GM12878 (cell line): Measurements from ENCODE around the gene PRAF2. TPM values are rescaled to one million over a fixed set of nuclear protein-coding genes. Genes with fewer than 3 reads are reported as not detected.

Experiments used
- ATAC-seq: fragments of 200-7000 bp; cut with Tn5 transposase; 3 replicates; pipeline ENCODE4 v1.9.1; 2020; ENCODE audit warnings: mild to moderate bottlenecking, moderate library complexity
- BruUV-seq: library from RNA; stranded (reverse); fragments of 400-500 nt; replicated peaks from 2 replicates; lab custom pipeline; 2021; lab: Mats Ljungman, UMichigan
- CTCF ChIA-PET: fragments of 300-600 bp; sonication (Branson Sonifier 250); formaldehyde crosslinking; extraction: SDS; loops from one replicate; lab custom pipeline; 2021; ENCODE audit warnings: inconsistent platforms; lab: Yijun Ruan, JAX
- POLR2A ChIA-PET: fragments of 350-600 bp; formaldehyde crosslinking; extraction: SDS; loops from one replicate; lab custom pipeline; 2021; ENCODE audit warnings: inconsistent platforms; lab: Charles Lee
- RAD21 ChIA-PET: fragments of 300-600 bp; sonication (Branson Sonifier 250); formaldehyde crosslinking; loops from one replicate; lab custom pipeline; 2023; ENCODE audit warnings: antibody characterized with exemption; ENCODE audit not compliant: unreplicated experiment; lab: Charles Lee
- SMC1A ChIA-PET: fragments of 300-600 bp; sonication (Branson Sonifier 250); formaldehyde crosslinking; loops from one replicate; lab custom pipeline; 2023; ENCODE audit not compliant: unreplicated experiment, uncharacterized antibody; lab: Charles Lee
- DNase-seq: peaks from one replicate; pipeline ENCODE4 v3.0.0-alpha.2; 2011; ENCODE audit warnings: low read depth, low spot score
- FAIRE-seq: peaks from 3 replicates; lab custom pipeline; 2011; peaks lifted over from hg19 to GRCh38; lab: Jason Lieb, UNC
- H2AFZ ChIP-seq: 2 replicates; pipeline ENCODE4 v1.6.0; 2011; ENCODE audit warnings: low read depth, low read length, control low read depth; ENCODE audit not compliant: control insufficient read depth
- H3K27ac ChIP-seq: 2 replicates; pipeline ENCODE4 v1.5.1; 2011; ENCODE audit warnings: control low read depth; ENCODE audit not compliant: control insufficient read depth, insufficient read depth
- H3K27me3 ChIP-seq, 2 experiments: replicated peaks in 1 of 2; 2 replicates each; pipeline versions ENCODE4 v1.6.0 to v1.6.1; 2011; ENCODE audit warnings: low read length in 1 of 2; ENCODE audit not compliant: control insufficient read depth in 2 of 2, insufficient read depth in 2 of 2
- H3K36me3 ChIP-seq, 2 experiments: 2 replicates each; pipeline ENCODE4 v1.5.1; 2011; ENCODE audit warnings: low read length in 1 of 2; ENCODE audit not compliant: control insufficient read depth in 2 of 2, insufficient read depth in 2 of 2
- H3K4me1 ChIP-seq: 2 replicates; pipeline ENCODE4 v1.6.1; 2011; ENCODE audit warnings: mild to moderate bottlenecking, low read length, moderate library complexity, mixed read lengths; ENCODE audit not compliant: control insufficient read depth, insufficient read depth
- H3K4me2 ChIP-seq: 2 replicates; pipeline ENCODE4 v1.6.0; 2011; ENCODE audit warnings: control low read depth; ENCODE audit not compliant: control insufficient read depth, insufficient read depth
- H3K4me3 ChIP-seq: fragments of 200-600 bp; sonication (generic); 2 replicates; pipeline ENCODE4 v1.5.1; 2016
- H3K79me2 ChIP-seq: 2 replicates; pipeline ENCODE4 v1.6.0; 2011; ENCODE audit warnings: low read length; ENCODE audit not compliant: control insufficient read depth, insufficient read depth
- H3K9ac ChIP-seq: 2 replicates; pipeline ENCODE4 v1.8.0; 2011; ENCODE audit warnings: low read length, control low read depth, mixed read lengths; ENCODE audit not compliant: control insufficient read depth, insufficient read depth
- H3K9me3 ChIP-seq: replicated peaks from 3 replicates; pipeline ENCODE4 v1.5.1; 2011; ENCODE audit warnings: mild to moderate bottlenecking, low read length; ENCODE audit not compliant: control insufficient read depth, insufficient read depth
- H4K20me1 ChIP-seq: 2 replicates; pipeline ENCODE4 v1.6.0; 2011; ENCODE audit not compliant: control insufficient read depth, insufficient read depth
- ATF7 ChIP-seq: fragments of 450-650 bp; IDR thresholded peaks from 2 replicates; pipeline ENCODE4 v1.6.1; 2016; ENCODE audit warnings: low read depth, mild to moderate bottlenecking
- FOXK2 ChIP-seq: fragments of 450-650 bp; IDR thresholded peaks from 2 replicates; pipeline ENCODE4 v1.6.1; 2017; ENCODE audit warnings: mild to moderate bottlenecking, moderate library complexity
- HCFC1 ChIP-seq: fragments of 150-350 bp; IDR thresholded peaks from 2 replicates; pipeline ENCODE4 v1.6.1; 2014; ENCODE audit warnings: low read length
- HDAC6 ChIP-seq: fragments of 200-600 bp; sonication (generic); IDR thresholded peaks from one replicate; pipeline ENCODE4 v1.8.0; 2017; ENCODE audit warnings: antibody characterized with exemption; ENCODE audit not compliant: unreplicated experiment
- IKZF2 ChIP-seq, 2 experiments: fragments of 450-650 bp; IDR thresholded peaks; 2 replicates each; pipeline ENCODE4 v1.6.1; 2017; ENCODE audit warnings: mild to moderate bottlenecking in 2 of 2, moderate library complexity in 2 of 2
- IRF4 ChIP-seq: IDR thresholded peaks from 2 replicates; pipeline ENCODE4 v1.6.1; 2011; ENCODE audit warnings: low read depth, low read length
- KAT2A ChIP-seq: conservative IDR thresholded peaks from 2 replicates; pipeline ENCODE4 v1.6.1; 2011; ENCODE audit warnings: low read depth, low read length; ENCODE audit not compliant: control insufficient read depth
- LARP7 ChIP-seq: fragments of 450-650 bp; IDR thresholded peaks from 2 replicates; pipeline ENCODE4 v1.6.1; 2017; ENCODE audit warnings: mild to moderate bottlenecking
- MYC ChIP-seq: IDR thresholded peaks from 2 replicates; pipeline ENCODE4 v1.6.1; 2011; ENCODE audit warnings: mild to moderate bottlenecking, low read length, moderate library complexity, inconsistent platforms; ENCODE audit not compliant: insufficient read depth, insufficient replicate concordance, insufficient read length, severe bottlenecking
- PML ChIP-seq: IDR thresholded peaks from 2 replicates; pipeline ENCODE4 v1.6.1; 2012; ENCODE audit warnings: low read length, inconsistent platforms
- RAD51 ChIP-seq: fragments of 450-650 bp; IDR thresholded peaks from 2 replicates; pipeline ENCODE4 v1.6.1; 2016; ENCODE audit warnings: moderate library complexity, mild to moderate bottlenecking, inconsistent platforms
- RB1 ChIP-seq: fragments of 450-650 bp; formaldehyde crosslinking; IDR thresholded peaks from 2 replicates; pipeline ENCODE4 v1.6.1; 2017; ENCODE audit warnings: mild to moderate bottlenecking, borderline replicate concordance
- SREBF2 ChIP-seq: IDR thresholded peaks from 2 replicates; pipeline ENCODE4 v1.6.1; 2012; ENCODE audit warnings: mild to moderate bottlenecking, low read length
- TAF1 ChIP-seq: IDR thresholded peaks from 2 replicates; pipeline ENCODE4 v1.6.1; 2011; ENCODE audit warnings: mild to moderate bottlenecking, low read depth, low read length, borderline replicate concordance
- TBL1XR1 ChIP-seq: IDR thresholded peaks from 2 replicates; pipeline ENCODE4 v1.6.1; 2012; ENCODE audit warnings: low read depth, low read length, improper control_type of control experiment
- USF1 ChIP-seq: IDR thresholded peaks from 2 replicates; pipeline ENCODE4 v1.6.1; 2011; ENCODE audit warnings: borderline replicate concordance, low read depth, mild to moderate bottlenecking, moderate library complexity, mixed read lengths, low read length; ENCODE audit not compliant: insufficient read depth; ENCODE audit errors: extremely low read length
- USF2 ChIP-seq: IDR thresholded peaks from 2 replicates; pipeline ENCODE4 v1.6.1; 2011; ENCODE audit warnings: low read depth, low read length, improper control_type of control experiment, borderline replicate concordance
- ZNF384 ChIP-seq: IDR thresholded peaks from 2 replicates; pipeline ENCODE4 v1.6.1; 2012; ENCODE audit warnings: low read depth, mild to moderate bottlenecking, low read length, improper control_type of control experiment, borderline replicate concordance
- ZNF687 ChIP-seq: fragments of 450-650 bp; IDR thresholded peaks from 2 replicates; pipeline ENCODE4 v1.6.1; 2017; ENCODE audit warnings: mild to moderate bottlenecking, moderate library complexity
- WGBS: methylation state at CpG from one replicate; pipeline ENCODE4 v1.1.6; 2016; ENCODE audit warnings: low lambda C conversion rate; ENCODE audit not compliant: insufficient replicate concordance, insufficient coverage; ENCODE audit errors: missing lambda C conversion rate; 5-methylcytosine and 5-hydroxymethylcytosine counted together
- in situ Hi-C: fragments of 300-500 bp; cut with MboI; formaldehyde crosslinking; loops from 9 replicates; pipeline ENCODE4 v1.14.3; 2018; ENCODE audit warnings: mixed read lengths
- intact Hi-C: fragments of 100-400 bp; cut with micrococcal nuclease; formaldehyde crosslinking; loops from one replicate; pipeline ENCODE4 v1.14.2; 2022; ENCODE audit not compliant: unreplicated experiment
- polyA plus RNA-seq, 11 experiments: library from polyadenylated mRNA; depleted of rRNA in 4 of 11; unstranded in 6 of 11; stranded (reverse) in 5 of 11; fragments of >200 nt; fragmentation: Nextera tagmentation in 4 of 11; fragmentation: Illumina TruSeq in 1 of 11; extraction: Ambion mirVana in 4 of 11; extraction: Trizol in 1 of 11; gene quantifications; 1 replicate in 1 of 11; 2 replicates in 10 of 11; pipeline versions ENCODE4 v1.2.1 to v1.2.3, GENCODE V29; 2011 to 2016; ENCODE audit warnings: inconsistent platforms in 2 of 11, missing spikeins in 2 of 11, low read depth in 1 of 11
- total RNA-seq, 4 experiments: library from RNA; depleted of rRNA in 3 of 4; stranded (reverse); fragments of >200 nt in 3 of 4; fragmentation: Illumina TruSeq in 1 of 4; extraction: Trizol in 1 of 4; gene quantifications; 2 replicates each; pipeline versions ENCODE4 v1.2.1 to v1.2.3, GENCODE V29; 2013 to 2021

The PRAF2 gene
- total and polyA plus RNA-seq, 10 of the 15 experiments (the other 5 are each of a cell fraction or from before 2014, with no cell fraction given) = 0.80 to 16.7 (median 7.0) TPM

- no peak overlapping the region for H2AFZ ChIP-seq
- no peak overlapping the region; the same call in 1 of the 2 replicates for H3K9ac ChIP-seq
- ATAC-seq (no peak), DNase-seq (no peak), FAIRE-seq (no peak)
- ChIA-PET RAD21 (interaction anchor here (2.2 kb wide), 1 partner anchor 38 kb away, joined by 9 read pairs; the partner anchor contains the start of gene GRIPAP1), POLR2A (interaction anchor here (0.8 kb wide), 1 partner anchor 46 kb away, joined by 4 read pairs; no protein-coding TSS in a partner anchor), SMC1A (no interaction called here), CTCF (interaction anchor here (0.8 to 1.5 kb wide), 3 partner anchors 13 to 82 kb away, joined by 3 to 4 read pairs (median 3); no protein-coding TSS in a partner anchor)
- peaks cover 5% of the 10 kb centered on the region; the same call in 1 of the 2 replicates for H3K4me1 ChIP-seq
- H3K79me2 ChIP-seq = peaks cover 29% of the 10 kb centered on the region
- TF ChIP-seq IKZF2 (IDR thresholded peaks at IDR 0.05) (no peak), ZNF687 (no peak), HDAC6 (no peak), IRF4 (no peak), RB1 (no peak), ZNF384 (no peak), USF2 (no peak), SREBF2 (no peak), MYC (no peak), ATF7 (no peak), TAF1 (no peak), HCFC1 (no peak), RAD51 (no peak), TBL1XR1 (no peak), PML (no peak), KAT2A (no peak), USF1 (no peak), LARP7 (no peak), FOXK2 (no peak)
- no peaks in the 10 kb centered on the region for H3K9me3 ChIP-seq
- H3K4me3 ChIP-seq = peak overlapping the region; percentile 17; the same call in 1 of the 2 replicates
- intact Hi-C loops = loop anchor here (5.0 kb wide), 5 partner anchors 38 to 408 kb away; partner anchors contain the start of genes GRIPAP1, HDAC6, PIM2 and PQBP1
- peaks cover 2 to 5% of the 10 kb centered on the region in 2 experiments; a peak in 2 of 4 replicates for H3K36me3 ChIP-seq
- WGBS = 69% methylated on average over 7 of the region's 7 CpGs
- no TSS peak for BruUV-seq
- H3K27me3 ChIP-seq = no peaks in the 10 kb centered on the region
- 0 out of 2 replicates have a peak overlapping the region, but pooled peaks have one; percentile 22 for H3K27ac ChIP-seq
- H4K20me1 ChIP-seq = no peaks in the 10 kb centered on the region
- peak overlapping the region; percentile 30 for H3K4me2 ChIP-seq
- in situ Hi-C loops = loop anchor here (5.0 kb wide), 1 partner anchor 73 kb away; no protein-coding TSS in a partner anchor
Observed at GRCh38 chrX:49040376-49040955, 33.3 kb downstream of the PRAF2 start.
